Adrenal gland (tissue), 5 donors: ENCODE measurements around the gene FURIN.

Experiments
- POLR2A ChIP-seq, 2 donors: fragments of 450-650 bp; IDR thresholded peaks; one replicate each; pipeline ENCODE4 v1.6.1; 2017; ENCODE audit warnings: antibody characterized with exemption in 2 of 2, mild to moderate bottlenecking in 2 of 2, moderate library complexity in 1 of 2
- TF ChIP-seq, protein P1 (sequence below), 6 experiments: fragments of 450-650 bp in 4 of 6; fragments of 200-600 bp in 2 of 6; sonication (generic) in 1 of 6; IDR thresholded peaks; 1 replicate in 5 of 6; 2 replicates in 1 of 6; pipeline versions ENCODE4 v1.5.1 to v1.8.0; 2016 to 2021; ENCODE audit warnings: antibody characterized with exemption in 6 of 6, mild to moderate bottlenecking in 2 of 6, moderate library complexity in 1 of 6
- donor health status: DM: no; HTN: no; CAD: no.

DNA sequence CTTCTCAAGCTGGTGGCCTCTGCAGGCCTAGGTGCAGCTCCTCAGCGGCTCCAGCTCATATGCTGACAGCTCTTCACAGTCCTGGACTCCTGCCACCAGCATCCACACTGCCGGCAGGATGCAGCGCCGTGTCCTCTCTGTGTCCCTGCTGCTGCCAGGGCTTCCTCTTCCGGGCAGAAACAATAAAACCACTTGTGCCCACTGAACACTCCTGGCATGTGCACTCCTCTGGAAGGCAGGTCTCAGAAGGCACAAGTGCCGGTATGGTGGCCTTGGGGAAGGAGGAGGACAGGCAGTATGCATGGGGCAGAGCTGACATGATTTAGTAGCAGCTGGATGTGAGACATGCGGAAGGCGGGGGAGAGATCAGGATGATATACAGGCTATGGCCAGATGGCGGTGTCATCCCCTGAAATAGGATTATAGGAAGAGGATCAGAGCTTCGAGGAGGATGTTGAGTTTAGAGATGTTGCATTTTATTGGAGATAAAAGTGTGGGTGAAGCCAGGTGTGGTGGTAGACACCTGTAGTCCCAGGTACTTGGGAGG, 27.3 kb downstream of the FURIN start:
- TF ChIP-seq POLR2A (IDR thresholded peaks at IDR 0.05), result no peak
- TF ChIP-seq, protein P1, sequence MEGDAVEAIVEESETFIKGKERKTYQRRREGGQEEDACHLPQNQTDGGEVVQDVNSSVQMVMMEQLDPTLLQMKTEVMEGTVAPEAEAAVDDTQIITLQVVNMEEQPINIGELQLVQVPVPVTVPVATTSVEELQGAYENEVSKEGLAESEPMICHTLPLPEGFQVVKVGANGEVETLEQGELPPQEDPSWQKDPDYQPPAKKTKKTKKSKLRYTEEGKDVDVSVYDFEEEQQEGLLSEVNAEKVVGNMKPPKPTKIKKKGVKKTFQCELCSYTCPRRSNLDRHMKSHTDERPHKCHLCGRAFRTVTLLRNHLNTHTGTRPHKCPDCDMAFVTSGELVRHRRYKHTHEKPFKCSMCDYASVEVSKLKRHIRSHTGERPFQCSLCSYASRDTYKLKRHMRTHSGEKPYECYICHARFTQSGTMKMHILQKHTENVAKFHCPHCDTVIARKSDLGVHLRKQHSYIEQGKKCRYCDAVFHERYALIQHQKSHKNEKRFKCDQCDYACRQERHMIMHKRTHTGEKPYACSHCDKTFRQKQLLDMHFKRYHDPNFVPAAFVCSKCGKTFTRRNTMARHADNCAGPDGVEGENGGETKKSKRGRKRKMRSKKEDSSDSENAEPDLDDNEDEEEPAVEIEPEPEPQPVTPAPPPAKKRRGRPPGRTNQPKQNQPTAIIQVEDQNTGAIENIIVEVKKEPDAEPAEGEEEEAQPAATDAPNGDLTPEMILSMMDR (IDR thresholded peaks at IDR 0.05), result peak in 5 of 6 experiments; percentile 29 to 57 (median 36)
